ENCODE measurements around the gene MAN2A2. TPM values are rescaled to one million over a fixed set of nuclear protein-coding genes. Genes with fewer than 3 reads are reported as not detected.

The MAN2A2 gene
- total and polyA plus RNA-seq, 2 of the 8 experiments (the other 6 are each of a cell fraction or from before 2014, with no cell fraction given), result 23.1 to 29.7 TPM

- TF ChIP-seq CHD7 (IDR thresholded peaks at IDR 0.05; ENCODE audit: insufficient replicate concordance, low read length) (no peak), ATF3 (IDR thresholded peaks at IDR 0.05; ENCODE audit: insufficient read depth, low read depth, low read length) (no peak), BRCA1 (IDR thresholded peaks at IDR 0.05; ENCODE audit: low read depth, low read length) (no peak), POLR2A (IDR thresholded peaks at IDR 0.05; ENCODE audit: control extremely low read depth in 1 of 2, low read depth in 2 of 2, low read length in 2 of 2) (no peak), HDAC2 (IDR thresholded peaks at IDR 0.05; ENCODE audit: borderline replicate concordance in 1 of 2, low read depth in 2 of 2, low read length in 2 of 2) (no peak), SP2 (IDR thresholded peaks at IDR 0.05; ENCODE audit: low read length) (no peak)
Measured at GRCh38 chr15:90910441-90911301, 7.6 kb downstream of the MAN2A2 start (continued).
